AG04450 (cell line): Measurements from ENCODE around the gene FBXL7. TPM values are rescaled to one million over a fixed set of nuclear protein-coding genes. Genes with fewer than 3 reads are reported as not detected.

Experiments used
- CTCF ChIA-PET: fragments of 300-600, 350-600 bp; formaldehyde crosslinking; extraction: SDS; loops from one replicate; lab custom pipeline; 2022; ENCODE audit warnings: antibody characterized with exemption, inconsistent platforms; lab: Charles Lee
- POLR2A ChIA-PET: fragments of 350-600 bp; formaldehyde crosslinking; extraction: SDS; loops from one replicate; lab custom pipeline; 2021; ENCODE audit warnings: antibody characterized with exemption, inconsistent platforms; lab: Yijun Ruan, JAX
- DNase-seq: peaks from one replicate; pipeline ENCODE4 v3.0.0-alpha.2; 2011; ENCODE audit warnings: low read depth, low spot score
- H3K27ac ChIP-seq: one replicate; pipeline ENCODE4 v1.5.1; 2012; ENCODE audit warnings: low read depth, low read length, control low read depth
- H3K27me3 ChIP-seq: one replicate; pipeline ENCODE4 v1.6.0; 2012; ENCODE audit warnings: low read length; ENCODE audit not compliant: control insufficient read depth, insufficient read depth
- H3K4me3 ChIP-seq: 2 replicates; pipeline ENCODE4 v1.5.1; 2011; ENCODE audit warnings: mild to moderate bottlenecking, low read depth, low read length, control low read depth
- H3K9me3 ChIP-seq: 2 replicates; pipeline ENCODE4 v1.5.1; 2012; ENCODE audit warnings: low read length; ENCODE audit not compliant: control insufficient read depth, insufficient read depth
- polyA plus RNA-seq: library from polyadenylated mRNA; depleted of rRNA; stranded (reverse); fragments of >200 nt; gene quantifications from 2 replicates; pipeline ENCODE4 v1.2.3, GENCODE V29; 2011
- TF ChIP-seq, protein P1 (sequence below): IDR thresholded peaks from 2 replicates; pipeline ENCODE4 v1.5.1; 2011; ENCODE audit warnings: low read depth, low read length, control low read depth, inconsistent platforms

The FBXL7 gene
- polyA plus RNA-seq, 1 experiment, result 10.4 TPM

- Histone ChIP-seq H3K9me3 (no peaks in the 10 kb centered on the region), H3K27ac (no peak overlapping the region), H3K27me3 (no peaks in the 10 kb centered on the region), H3K4me3 (no peak overlapping the region)
- no peak for DNase-seq
- TF ChIP-seq, protein P1, sequence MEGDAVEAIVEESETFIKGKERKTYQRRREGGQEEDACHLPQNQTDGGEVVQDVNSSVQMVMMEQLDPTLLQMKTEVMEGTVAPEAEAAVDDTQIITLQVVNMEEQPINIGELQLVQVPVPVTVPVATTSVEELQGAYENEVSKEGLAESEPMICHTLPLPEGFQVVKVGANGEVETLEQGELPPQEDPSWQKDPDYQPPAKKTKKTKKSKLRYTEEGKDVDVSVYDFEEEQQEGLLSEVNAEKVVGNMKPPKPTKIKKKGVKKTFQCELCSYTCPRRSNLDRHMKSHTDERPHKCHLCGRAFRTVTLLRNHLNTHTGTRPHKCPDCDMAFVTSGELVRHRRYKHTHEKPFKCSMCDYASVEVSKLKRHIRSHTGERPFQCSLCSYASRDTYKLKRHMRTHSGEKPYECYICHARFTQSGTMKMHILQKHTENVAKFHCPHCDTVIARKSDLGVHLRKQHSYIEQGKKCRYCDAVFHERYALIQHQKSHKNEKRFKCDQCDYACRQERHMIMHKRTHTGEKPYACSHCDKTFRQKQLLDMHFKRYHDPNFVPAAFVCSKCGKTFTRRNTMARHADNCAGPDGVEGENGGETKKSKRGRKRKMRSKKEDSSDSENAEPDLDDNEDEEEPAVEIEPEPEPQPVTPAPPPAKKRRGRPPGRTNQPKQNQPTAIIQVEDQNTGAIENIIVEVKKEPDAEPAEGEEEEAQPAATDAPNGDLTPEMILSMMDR, result no peak
- POLR2A ChIA-PET, result no interaction called here
- CTCF ChIA-PET, result interaction anchor here (1.0 to 2.2 kb wide), 2 partner anchors 14 to 856 kb away, joined by 3 to 8 read pairs; no protein-coding TSS in a partner anchor
These were observed 100.1 kb downstream of the FBXL7 start for GRCh38 chr5:15600035-15600434.

- POLR2A ChIA-PET, result no interaction called here
- Histone ChIP-seq H3K27me3 (no peaks in the 10 kb centered on the region), H3K9me3 (no peaks in the 10 kb centered on the region), H3K4me3 (no peak overlapping the region), H3K27ac (no peak overlapping the region)
- no peak for DNase-seq
- TF ChIP-seq, protein P1, result no peak
- CTCF ChIA-PET, result no interaction called here
These were observed 101.3 kb downstream of the FBXL7 start for GRCh38 chr5:15601274-15601673.

GRCh38 chr5:15601853-15602252 is 101.9 kb downstream of the FBXL7 start:
- CTCF ChIA-PET, result no interaction called here
- TF ChIP-seq, protein P1, result no peak

DNA sequence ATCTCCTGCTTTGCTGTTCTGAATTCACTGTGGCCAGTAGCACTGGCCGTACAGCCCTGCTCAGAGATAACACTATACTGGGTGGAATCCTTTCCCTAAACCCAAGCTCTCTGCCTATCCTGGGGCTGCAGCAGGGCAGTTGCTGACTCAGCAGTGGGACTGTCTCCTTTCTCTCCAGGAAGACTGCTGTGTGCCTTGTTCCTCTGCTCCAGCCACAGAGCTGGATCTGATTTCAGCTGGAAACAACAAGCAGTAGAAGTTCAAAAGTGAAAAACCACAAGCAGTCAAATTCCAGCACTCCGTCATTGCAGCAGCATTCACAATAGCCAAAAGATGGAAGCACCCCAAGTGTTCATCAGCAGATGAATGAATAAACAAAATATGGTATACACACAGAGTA is 105.0 kb downstream of the FBXL7 start:
- no peak for DNase-seq
- no peak overlapping the region for H3K27ac ChIP-seq
- ChIA-PET CTCF (interaction anchor here (0.6 kb wide), 1 partner anchor 1241 kb away, joined by 3 read pairs; no protein-coding TSS in a partner anchor), POLR2A (no interaction called here)
- no peak overlapping the region for H3K4me3 ChIP-seq
- TF ChIP-seq, protein P1, result no peak
- H3K27me3 ChIP-seq, result no peaks in the 10 kb centered on the region
- no peaks in the 10 kb centered on the region for H3K9me3 ChIP-seq

More at GRCh38 chr5:15601853-15602252, 101.9 kb downstream of the FBXL7 start:
- H3K27ac ChIP-seq, result no peak overlapping the region
- no peaks in the 10 kb centered on the region for H3K9me3 ChIP-seq
- DNase-seq, result no peak
- POLR2A ChIA-PET, result interaction anchor here (0.7 kb wide), 1 partner anchor 132 kb away, joined by 5 read pairs; no protein-coding TSS in a partner anchor
- H3K27me3 ChIP-seq, result no peaks in the 10 kb centered on the region
- no peak overlapping the region for H3K4me3 ChIP-seq

DNA sequence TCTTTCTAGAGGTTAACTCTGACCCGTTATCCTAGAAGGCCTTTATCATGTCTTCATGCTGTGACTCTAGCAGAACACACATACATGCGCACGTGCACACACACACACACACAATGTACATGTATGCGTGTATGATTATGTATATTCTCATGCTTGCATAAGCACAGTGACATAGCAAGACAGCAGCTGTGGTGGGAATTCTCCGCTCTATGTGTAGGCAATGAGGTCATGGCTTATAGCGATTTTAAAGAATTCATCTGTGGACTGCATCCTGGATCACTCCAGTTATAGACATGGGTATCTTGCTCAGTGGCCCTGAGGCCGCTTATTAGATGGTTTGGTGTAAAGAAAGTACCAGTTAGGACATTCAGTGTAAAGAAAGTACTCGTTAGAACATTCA is 106.2 kb downstream of the FBXL7 start:
- TF ChIP-seq, protein P1, result no peak
- Histone ChIP-seq H3K27ac (no peak overlapping the region), H3K9me3 (no peaks in the 10 kb centered on the region), H3K27me3 (no peaks in the 10 kb centered on the region), H3K4me3 (no peak overlapping the region)
- CTCF ChIA-PET, result no interaction called here
- no peak for DNase-seq
- POLR2A ChIA-PET, result no interaction called here
